Thoracic aorta (tissue), 2 donors: ENCODE measurements around the gene CSRNP2. TPM values are rescaled to one million over a fixed set of nuclear protein-coding genes. Genes with fewer than 3 reads are reported as not detected.
A peak's percentile ranks its signal among the peaks of the same experiment; 100 is the strongest.

ENCODE experiments used
- ATAC-seq: fragments of 150-250 bp; one replicate; pipeline ENCODE4 v1.8.0; 2017; ENCODE audit warnings: low read depth; ENCODE audit not compliant: insufficient number of reproducible peaks, low FRiP score
- DNase-seq: peaks from one replicate; pipeline ENCODE4 v3.0.0-alpha.2; 2020; ENCODE audit warnings: low spot score
- H3K27ac ChIP-seq, 2 donors: fragments of 200-600 bp; sonication (generic); 1 replicate in 1 of 2; 2 replicates in 1 of 2; pipeline ENCODE4 v1.5.1; 2016; ENCODE audit warnings: mild to moderate bottlenecking in 2 of 2, moderate library complexity in 2 of 2
- H3K27me3 ChIP-seq: fragments of 200-600 bp; sonication (generic); replicated peaks from 2 replicates; pipeline ENCODE4 v1.6.0; 2016; ENCODE audit warnings: mild to moderate bottlenecking; ENCODE audit not compliant: insufficient read depth
- H3K36me3 ChIP-seq: fragments of 200-600 bp; sonication (generic); one replicate; pipeline ENCODE4 v1.5.1; 2016
- H3K4me1 ChIP-seq, 2 donors: fragments of 200-600 bp; sonication (generic); 1 replicate in 1 of 2; 2 replicates in 1 of 2; pipeline versions ENCODE4 v1.5.1 to v1.6.0; 2016; ENCODE audit warnings: low read depth in 2 of 2, mild to moderate bottlenecking in 1 of 2; ENCODE audit not compliant: control insufficient read depth in 1 of 2
- H3K4me3 ChIP-seq: fragments of 200-600 bp; sonication (generic); 2 replicates; pipeline ENCODE4 v1.5.1; 2016; ENCODE audit warnings: mild to moderate bottlenecking
- H3K9me3 ChIP-seq: fragments of 200-600 bp; sonication (generic); 2 replicates; pipeline ENCODE4 v1.5.1; 2016
- total RNA-seq, 2 donors: library from RNA; depleted of rRNA; stranded (reverse); fragments of >200 nt; gene quantifications; one replicate each; pipeline versions ENCODE4 v1.1.0 to v1.2.3, GENCODE V29; 2016
- TF ChIP-seq, protein P1 (sequence below): fragments of 200-600 bp; sonication (generic); IDR thresholded peaks from one replicate; pipeline ENCODE4 v1.5.1; 2019; ENCODE audit warnings: antibody characterized with exemption

CSRNP2 gene
- total RNA-seq, 2 donors from 2014 or later: 30.9 to 43.4 TPM

- Histone ChIP-seq H3K9me3 (no peaks in the 10 kb centered on the region), H3K4me1 (peaks cover 0 to 4% of the 10 kb centered on the region in 2 donors), H3K4me3 (no peak overlapping the region), H3K27ac (no peak overlapping the region), H3K36me3 (peaks cover 2% of the 10 kb centered on the region), H3K27me3 (no peaks in the 10 kb centered on the region)
- TF ChIP-seq, protein P1, sequence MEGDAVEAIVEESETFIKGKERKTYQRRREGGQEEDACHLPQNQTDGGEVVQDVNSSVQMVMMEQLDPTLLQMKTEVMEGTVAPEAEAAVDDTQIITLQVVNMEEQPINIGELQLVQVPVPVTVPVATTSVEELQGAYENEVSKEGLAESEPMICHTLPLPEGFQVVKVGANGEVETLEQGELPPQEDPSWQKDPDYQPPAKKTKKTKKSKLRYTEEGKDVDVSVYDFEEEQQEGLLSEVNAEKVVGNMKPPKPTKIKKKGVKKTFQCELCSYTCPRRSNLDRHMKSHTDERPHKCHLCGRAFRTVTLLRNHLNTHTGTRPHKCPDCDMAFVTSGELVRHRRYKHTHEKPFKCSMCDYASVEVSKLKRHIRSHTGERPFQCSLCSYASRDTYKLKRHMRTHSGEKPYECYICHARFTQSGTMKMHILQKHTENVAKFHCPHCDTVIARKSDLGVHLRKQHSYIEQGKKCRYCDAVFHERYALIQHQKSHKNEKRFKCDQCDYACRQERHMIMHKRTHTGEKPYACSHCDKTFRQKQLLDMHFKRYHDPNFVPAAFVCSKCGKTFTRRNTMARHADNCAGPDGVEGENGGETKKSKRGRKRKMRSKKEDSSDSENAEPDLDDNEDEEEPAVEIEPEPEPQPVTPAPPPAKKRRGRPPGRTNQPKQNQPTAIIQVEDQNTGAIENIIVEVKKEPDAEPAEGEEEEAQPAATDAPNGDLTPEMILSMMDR: no peak
- DNase-seq: no peak
- ATAC-seq: no peak
Measured at GRCh38 chr12:51087818-51088217, 4.4 kb upstream of the CSRNP2 start.

DNA sequence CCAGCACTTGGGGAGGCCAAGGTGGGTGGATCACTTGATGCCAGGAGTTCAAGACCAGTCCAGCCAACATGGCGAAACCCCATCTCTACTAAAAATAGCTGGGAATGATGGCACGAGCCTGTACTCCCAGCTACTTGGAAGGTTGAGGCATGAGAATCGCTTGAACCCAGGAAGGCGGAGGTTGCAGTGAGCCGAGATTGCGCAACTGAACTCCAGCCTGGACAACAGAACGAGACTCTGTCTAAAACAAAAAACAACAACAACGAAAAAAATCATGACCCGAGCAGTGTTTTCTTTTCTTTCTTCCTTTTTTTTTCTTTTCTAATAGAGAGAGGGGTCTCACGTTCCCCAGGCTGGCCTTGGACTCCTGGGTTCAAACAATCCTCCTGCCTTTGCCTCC is 3.5 kb upstream of the CSRNP2 start:
- TF ChIP-seq, protein P1: no peak
- Histone ChIP-seq H3K4me1 (peaks cover 3 to 9% of the 10 kb centered on the region in 2 donors), H3K4me3 (no peak overlapping the region), H3K9me3 (no peaks in the 10 kb centered on the region), H3K27ac (no peak overlapping the region), H3K36me3 (peaks cover 2% of the 10 kb centered on the region), H3K27me3 (no peaks in the 10 kb centered on the region)
- no peak for ATAC-seq
- DNase-seq: no peak

GRCh38 chr12:51085757-51086156 is 2.4 kb upstream of the CSRNP2 start:
- Histone ChIP-seq H3K4me1 (peaks cover 4 to 18% of the 10 kb centered on the region in 2 donors), H3K27ac (no peak overlapping the region), H3K4me3 (no peak overlapping the region), H3K9me3 (no peaks in the 10 kb centered on the region), H3K27me3 (no peaks in the 10 kb centered on the region), H3K36me3 (peaks cover 2% of the 10 kb centered on the region)
- DNase-seq (no peak), ATAC-seq (no peak)
- TF ChIP-seq, protein P1: no peak

DNA sequence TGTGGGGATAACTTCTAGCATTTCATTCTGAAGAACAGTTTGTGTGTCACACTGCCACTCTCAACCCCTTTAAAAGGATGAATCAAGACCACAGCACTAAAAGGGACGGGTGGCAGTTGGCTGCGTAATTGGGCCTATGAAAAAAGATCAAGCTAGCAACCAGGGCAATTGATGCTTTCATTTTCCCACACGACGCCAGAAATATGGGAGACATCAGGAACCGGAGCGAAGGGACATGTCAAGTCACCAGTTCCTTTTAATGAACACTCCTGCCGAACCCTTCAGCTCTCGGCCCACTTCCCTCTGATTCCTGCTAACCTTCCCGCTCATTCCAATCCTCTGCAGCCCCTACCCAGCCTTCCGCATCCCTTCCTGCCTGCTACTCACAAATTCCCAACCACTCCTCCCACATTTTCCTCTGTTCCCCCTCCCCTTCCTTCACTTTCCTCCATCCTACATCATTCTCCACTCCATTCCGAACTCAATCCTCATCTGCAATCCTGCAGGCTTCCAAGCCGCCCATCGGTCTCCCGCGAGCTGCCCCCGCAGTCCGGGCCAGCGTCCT is 753 bp downstream of the CSRNP2 start:
- H3K4me3 ChIP-seq: peak overlapping the region; percentile 99
- ATAC-seq (peak; percentile 17), DNase-seq (no peak)
- TF ChIP-seq, protein P1: no peak
- no peaks in the 10 kb centered on the region for H3K9me3 ChIP-seq
- H3K27me3 ChIP-seq: no peaks in the 10 kb centered on the region
- peak overlapping the region; percentile 98 for H3K27ac ChIP-seq
- peaks cover 10 to 27% of the 10 kb centered on the region in 2 donors for H3K4me1 ChIP-seq
- no peaks in the 10 kb centered on the region for H3K36me3 ChIP-seq

DNA sequence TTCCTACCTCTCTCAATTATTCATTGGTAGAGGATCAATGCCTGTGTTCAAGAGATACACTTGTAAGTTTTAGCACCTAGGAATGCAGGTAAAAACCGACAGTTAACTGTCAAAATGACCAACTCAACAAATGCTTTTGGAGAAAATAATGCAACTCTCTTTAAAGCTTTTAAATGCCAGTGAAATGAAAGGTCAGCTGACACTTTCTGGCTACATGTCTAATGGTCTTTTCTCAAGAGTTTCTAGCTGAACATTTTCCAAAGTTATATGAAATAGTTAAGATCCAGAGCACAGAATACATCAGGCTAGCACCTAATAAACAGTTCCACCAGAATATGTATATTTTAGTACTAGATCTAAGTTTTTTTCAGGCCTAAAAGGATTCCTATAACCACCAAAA is 2.0 kb downstream of the CSRNP2 start:
- Histone ChIP-seq H3K27ac (no peak overlapping the region), H3K9me3 (no peaks in the 10 kb centered on the region), H3K27me3 (no peaks in the 10 kb centered on the region), H3K4me3 (no peak overlapping the region), H3K4me1 (peaks cover 17 to 39% of the 10 kb centered on the region in 2 donors), H3K36me3 (peaks cover 4% of the 10 kb centered on the region)
- TF ChIP-seq, protein P1: no peak
- DNase-seq (no peak), ATAC-seq (no peak)
